Stimulated activated CD8-positive, alpha-beta memory T cell treated with anti-CD3 and anti-CD28 coated beads, Interleukin-12 subunit alpha, Interleukin-12 subunit beta, amount 100 ng/mL, for 24 hours (primary cell): ENCODE measurements around the gene SIN3A.

Source experiments
- DNase-seq: peaks from one replicate; pipeline ENCODE4 v3.0.0-alpha.2; 2020; ENCODE audit errors: extremely low read depth

The SIN3A gene

DNA sequence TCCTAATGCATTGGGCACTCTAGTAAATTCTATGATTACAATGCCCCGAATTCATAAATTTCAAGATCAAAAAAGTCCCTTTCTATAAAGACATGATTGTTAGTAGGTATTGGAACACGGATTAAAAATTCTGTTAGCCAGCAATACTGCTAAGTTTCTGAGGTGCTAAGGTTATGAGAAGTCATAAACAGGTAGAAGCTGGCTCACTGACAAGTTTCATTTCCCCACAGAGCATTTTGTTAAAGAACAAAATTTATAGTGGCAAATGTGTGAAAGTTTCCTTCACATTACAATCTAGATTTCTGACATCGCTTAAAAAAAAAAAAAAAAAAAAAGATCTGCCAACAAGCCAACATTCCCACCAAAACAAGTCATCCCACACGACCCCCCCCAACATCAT is 70.7 kb downstream of the SIN3A start:
- DNase-seq = no peak

DNA sequence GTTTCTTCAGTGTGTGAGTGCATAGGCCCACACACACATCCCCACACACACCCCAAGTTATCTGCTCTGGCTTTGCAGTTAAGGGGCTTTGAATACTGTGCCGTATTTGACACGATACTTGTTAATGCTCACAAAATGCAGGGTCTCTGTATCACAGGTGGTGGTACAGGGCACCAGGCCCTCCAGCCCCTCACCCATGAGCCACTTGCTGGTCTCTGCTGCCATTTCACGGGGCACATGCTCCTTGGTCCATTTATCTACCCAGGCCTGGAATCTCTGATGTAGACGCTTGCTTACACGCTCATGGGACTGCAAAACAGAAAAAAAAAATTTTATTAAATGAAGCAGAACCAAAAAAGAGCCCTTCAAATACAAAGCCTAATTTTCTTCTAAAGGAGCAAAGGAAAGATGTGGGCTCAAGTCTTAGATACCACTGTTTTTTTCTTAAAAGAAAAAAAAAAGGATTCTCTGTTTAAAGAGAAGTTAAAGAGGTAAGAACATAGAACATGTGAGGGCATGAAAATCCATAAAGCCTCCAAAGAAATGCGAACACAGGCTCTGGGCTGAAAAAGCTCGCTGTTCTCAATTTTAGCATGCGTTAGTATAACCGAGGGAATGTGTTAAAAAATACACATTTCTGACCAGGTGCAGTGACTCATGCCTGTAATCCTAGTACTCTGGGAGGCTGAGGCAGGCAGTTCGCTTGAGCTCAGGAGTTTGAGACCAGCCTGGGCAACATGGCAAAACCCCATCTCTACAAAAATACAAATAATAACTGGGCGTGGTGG is 79.4 kb downstream of the SIN3A start:
- DNase-seq = no peak

DNA sequence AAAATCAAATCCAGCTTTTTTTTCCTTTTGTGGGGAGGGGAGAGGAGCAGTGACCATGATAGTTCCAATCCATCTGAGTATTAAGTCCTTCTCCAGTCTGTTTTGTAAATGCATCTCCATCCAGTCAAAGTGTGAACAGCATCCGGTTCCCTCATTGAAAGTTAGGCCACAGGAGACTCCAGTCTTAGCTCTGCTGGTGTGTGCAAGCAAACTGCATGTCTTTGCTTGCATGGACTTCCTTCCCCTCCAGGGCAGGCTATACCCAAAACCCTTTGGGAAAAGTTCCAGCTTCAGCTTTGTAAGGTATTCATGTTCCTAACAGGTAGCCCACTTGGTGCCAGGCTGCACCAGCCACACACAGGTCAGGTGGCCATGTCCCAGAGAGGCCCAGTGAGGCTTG is 80.0 kb downstream of the SIN3A start:
- DNase-seq = no peak

DNA sequence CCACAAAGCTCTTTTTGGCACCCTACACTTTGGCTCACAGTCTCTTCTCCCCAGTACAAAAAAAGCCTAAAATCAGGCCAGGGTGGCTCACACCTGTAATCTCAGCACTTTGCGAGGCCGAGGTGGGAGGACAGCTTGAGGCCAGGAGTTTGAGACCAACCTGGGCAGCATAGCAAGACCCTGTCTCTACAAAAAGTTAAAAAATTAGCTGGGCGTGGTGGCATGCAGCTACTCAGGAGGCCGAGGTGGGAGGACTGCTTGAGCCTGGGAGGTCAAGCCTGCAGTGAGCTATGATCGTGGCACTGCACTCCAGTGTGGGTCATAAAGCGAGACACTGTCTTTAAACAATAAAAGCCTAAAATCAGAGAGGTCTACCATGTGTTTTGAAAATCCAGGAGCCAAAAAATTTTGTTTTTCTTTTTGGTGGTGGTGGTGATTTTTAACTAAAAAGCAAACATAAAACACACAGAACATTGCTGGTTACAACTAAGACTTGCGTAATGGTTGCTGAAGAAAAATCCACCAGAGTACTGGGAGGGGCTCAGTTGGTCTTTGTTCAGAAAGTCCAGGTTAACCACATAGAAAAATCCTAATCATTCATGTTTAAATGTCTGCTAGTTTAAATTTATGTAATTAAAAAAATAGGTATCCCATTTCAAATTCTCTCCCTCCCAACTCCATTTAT is 81.5 kb downstream of the SIN3A start:
- no peak for DNase-seq

DNA sequence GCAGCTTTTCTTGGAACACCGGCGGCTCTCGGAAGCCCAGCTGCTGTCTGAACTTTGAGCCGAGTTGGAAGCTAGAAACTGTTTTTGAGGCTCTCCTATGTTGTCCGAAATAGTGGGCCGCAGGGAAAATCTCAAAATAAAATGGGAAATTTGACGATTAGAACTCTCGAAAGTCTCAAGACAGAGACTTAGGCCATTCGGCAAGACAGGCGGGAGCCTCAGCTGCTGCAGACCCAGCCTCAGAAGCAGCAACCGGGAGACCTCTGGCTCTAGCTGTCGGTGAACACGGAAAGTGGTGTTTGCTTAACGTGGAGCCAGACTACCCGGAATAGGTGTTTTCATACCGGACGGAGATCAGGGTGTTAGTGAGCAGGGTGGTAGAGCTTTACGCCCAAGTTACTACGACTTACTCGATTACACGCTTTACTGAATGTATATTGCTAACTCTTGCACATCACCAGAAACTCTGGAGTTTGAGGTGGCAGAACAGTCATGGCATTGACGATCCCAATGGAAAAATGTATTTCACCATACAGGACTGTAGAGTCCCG is 82.7 kb downstream of the SIN3A start:
- DNase-seq = no peak

DNA sequence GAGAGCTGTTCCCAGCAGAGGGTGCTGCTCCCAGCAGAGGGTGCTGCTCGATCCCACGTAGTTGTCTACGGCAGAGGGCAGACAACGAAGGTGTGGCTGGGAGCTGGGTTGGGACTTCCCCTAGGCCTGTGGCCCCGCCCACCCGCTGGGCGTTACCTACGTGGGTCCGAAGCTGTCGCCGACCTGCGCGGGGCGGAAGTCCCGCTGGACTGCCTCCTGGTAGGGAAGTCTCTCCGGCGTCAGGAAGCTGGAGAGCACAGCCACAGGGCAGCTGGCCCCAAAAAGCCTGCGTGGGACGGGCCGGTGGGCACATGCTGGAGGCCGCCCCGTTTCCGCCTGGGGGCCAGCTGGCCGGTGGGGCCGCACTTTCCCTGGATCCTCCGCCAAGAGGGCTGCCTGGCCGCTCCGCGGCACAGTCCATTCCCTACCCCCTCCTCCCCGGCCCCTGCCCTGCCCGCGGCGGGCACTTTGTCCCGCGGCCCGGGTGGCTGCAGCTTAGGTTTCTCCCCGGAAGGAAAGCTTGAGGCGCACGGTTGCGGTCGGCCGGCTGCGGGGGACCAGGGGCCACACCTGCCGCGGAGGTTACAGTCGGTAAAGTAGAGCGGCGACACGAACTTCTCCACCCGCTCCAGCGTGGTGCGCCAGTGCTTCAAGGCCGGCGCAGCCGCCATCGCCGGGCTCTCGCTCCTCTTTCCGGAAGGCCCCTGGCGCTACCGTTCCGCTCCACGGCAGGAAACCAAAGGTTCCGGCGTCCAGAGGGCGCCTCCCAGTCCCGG is 83.4 kb downstream of the SIN3A start, which contains the start of gene MAN2C1:
Gene MAN2C1, minus strand, starts transcription at position 695 of the 776 bp plus-strand sequence. Its CDS starts 24 bp downstream, at position 671.
- peak; percentile 85 for DNase-seq

DNA sequence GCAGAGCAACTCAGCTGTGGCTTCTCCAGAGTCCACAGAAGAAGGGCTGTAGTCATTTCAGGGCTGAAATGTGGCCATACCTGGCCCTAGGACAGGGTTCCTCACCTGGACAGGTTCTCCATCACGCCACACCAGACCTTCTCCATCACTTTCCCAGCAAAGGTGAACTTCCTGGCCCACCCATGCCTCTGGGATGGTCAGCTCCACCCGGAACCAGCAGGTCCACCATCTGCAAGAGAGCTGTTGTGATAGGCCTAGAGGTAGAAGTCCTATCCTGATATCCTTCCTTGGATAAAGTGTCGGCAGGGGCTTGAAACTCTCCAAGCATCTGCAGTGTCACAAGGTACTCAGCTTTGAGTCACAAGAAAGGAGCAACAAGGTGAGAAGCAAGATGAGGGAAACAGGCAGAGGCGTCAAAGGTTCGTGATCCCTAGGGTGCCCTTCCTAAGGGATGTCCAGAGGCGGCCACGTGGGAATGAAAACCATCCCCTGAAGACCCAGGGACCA is 84.0 kb downstream of the SIN3A start:
- DNase-seq = no peak

DNA sequence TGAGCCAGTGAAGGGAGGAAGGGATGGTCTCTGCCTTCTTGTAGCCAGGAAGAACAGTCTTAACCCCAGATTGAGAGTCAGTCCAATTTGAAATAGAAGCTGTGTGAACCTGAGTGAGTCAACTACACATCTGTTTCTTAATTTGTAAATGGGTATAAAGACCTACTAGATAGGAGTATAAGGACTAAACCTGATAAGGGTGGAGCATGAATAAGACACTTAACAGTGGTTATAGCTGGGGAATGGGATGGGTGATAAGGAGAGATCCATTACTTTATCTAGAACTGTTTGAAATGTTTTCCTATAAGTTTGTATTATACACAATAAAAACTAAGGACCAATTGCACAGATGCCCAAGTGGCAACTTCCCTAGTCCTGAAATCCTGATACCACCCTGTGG is 84.5 kb downstream of the SIN3A start:
- DNase-seq = no peak

DNA sequence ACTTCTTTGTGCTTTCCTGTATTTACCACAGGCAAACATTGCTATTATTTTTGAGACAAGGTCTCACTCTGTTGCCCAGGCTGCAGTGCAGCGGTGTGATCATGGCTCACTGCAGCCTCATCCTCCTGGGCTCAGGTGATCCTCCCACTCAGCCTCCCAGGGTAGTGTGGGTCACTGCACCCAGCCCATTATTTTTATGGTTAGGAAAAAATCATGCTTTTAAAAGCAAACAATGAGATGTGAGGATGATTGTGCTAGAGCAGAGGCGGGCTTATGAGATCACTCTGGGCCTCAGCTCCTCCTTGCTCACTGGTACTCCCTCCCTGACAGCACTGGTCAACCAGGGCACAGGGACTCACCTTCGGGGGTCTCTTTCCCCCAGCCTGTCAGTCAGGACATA is 85.3 kb downstream of the SIN3A start:
- no peak for DNase-seq

DNA sequence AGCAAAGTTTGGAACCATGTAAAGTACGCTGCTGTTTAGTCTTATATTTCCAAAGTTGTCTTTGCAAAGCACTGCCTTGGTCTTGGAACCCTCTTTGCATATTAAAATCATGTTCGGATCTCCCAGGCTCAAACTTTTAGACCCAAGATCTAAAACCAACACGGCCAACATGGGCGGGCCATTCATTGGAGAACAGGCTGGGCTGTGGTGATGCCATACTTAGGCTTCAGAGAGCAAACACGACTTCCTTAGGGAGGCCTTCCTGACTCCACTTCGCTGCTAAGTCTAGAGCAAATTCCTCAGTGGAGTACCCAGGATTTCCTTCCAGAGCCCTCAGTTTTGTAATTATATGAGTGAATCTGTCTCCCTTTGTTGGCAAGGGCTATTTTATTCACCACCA is 86.6 kb downstream of the SIN3A start:
- DNase-seq = no peak

DNA sequence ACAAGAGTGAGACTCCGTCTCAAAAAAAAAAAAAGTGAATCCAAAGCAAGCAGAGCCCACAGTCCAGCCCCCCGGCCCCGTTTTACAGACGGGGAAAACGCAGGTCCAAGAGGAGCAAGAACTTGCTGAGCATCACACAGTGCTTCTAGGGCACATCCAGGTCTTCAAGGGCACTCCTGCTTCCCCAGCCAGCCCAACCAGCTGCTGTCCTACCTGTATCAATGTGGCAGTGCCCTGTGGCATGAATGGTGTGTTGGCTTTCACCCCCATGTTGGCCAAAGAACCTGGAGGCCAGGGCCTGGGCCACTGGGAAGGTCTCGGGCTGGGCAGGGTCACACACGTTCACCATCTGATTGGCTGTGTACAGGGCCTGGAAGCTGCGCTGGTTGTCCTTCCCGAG is 87.7 kb downstream of the SIN3A start:
- DNase-seq = no peak

DNA sequence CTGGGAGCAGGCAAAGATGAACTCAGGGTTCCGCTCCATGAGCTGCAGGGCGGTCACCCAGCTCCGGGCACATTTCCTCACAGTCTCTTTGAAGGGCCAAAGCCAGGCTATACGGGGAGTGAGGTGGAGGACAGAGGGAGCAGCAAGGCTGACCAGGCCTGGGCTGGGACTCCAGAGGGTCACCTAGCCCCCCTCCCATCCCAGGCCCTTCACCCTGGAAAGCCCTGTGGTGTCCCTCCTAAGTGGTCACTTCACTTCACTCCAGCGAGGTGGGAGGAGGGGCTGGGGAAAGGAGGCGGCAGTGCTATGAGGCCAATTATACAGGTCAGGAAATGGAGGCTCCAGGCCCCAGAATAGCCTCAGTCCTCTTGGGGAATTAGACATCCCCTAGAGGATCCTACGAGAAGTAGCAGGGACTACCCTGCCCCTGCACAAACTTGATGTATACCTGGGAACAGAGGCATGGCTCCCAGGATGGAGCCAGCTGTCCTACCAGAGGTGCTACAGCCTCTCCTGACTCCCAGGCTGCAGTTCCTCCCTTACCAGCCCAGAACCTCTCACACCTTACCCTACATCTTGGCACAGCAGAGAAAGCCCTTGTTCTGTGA is 88.7 kb downstream of the SIN3A start:
- no peak for DNase-seq

DNA sequence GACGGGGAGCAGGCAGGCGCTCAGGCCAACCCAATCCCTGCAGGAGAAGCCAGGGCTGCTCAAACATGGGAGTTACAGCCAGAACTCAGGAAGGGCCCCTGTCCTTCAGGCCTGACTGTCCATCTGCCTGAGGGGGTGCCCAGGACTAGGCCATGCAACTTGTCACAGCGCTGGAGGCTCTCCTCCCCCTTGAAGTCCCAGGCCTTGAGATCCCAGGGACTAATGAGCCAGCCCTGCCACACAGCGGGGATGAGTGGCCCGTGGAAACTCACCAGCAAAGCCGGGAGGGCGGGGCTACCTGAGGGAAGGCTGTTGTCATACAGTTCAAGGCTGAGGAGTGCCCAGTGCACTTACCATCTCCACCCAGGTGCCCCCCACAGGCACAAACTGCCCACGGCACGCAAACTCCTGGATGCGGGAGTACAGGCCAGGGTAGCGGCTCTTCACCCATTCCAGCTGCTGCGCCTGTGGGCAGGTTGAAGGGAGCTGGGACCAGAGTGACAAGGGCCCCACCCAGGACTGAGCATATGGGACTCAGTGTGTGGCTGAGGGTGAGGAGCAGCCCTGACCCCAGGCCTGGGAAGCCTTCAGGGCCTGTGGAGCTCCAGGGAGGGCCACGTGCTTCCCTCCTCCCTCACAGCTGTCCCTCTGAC is 89.4 kb downstream of the SIN3A start:
- DNase-seq = no peak

DNA sequence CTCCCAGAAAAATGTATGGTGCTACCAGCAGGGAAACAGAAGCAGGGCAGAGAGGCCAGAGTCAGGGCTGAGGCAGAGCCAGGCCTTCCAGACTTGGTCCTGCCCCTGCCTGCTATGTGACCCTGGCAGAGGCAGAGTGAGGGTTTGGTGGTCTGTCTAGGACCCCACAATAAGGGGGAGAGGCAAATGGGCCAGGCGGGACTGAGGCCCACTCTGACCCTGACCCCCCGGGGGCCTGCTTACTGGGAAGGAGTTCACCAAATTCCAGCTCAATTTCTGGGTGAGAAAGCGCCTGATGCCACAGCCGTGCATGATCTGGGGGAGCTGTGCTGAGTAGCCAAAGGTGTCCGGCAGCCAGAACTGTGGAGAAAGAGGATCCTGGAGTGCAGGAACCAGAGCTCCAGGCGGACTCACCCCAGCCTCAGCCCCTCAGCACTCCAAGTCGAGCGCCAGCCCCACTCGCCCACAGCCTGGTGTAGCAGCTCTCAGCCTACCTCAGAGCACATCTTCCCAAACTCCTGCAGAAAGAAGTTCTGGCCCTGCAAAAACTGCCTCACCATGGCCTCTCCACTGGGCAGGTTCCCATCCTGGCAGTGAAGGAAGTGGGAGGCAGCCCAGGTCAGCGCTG is 90.0 kb downstream of the SIN3A start:
- no peak for DNase-seq

DNA sequence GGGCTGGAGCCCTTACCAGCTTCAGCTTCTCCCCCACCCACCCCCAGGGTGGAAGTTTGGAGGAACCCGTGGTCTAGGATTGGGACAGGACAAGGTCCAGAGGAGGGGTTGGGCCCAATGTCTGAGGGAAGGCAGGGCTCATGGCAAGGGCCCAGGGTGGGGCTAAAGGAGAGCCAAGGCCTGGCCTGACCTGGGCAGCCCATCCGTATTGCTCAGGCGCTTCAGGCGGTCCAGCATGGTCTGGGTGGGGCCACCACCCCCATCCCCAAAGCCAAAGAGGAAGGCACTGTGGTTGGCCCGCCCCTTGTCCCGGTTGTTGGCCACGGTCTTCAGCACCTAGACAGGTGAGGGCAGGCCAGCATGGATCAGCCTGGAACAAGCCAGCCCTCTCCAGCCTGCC is 90.6 kb downstream of the SIN3A start:
- no peak for DNase-seq

DNA sequence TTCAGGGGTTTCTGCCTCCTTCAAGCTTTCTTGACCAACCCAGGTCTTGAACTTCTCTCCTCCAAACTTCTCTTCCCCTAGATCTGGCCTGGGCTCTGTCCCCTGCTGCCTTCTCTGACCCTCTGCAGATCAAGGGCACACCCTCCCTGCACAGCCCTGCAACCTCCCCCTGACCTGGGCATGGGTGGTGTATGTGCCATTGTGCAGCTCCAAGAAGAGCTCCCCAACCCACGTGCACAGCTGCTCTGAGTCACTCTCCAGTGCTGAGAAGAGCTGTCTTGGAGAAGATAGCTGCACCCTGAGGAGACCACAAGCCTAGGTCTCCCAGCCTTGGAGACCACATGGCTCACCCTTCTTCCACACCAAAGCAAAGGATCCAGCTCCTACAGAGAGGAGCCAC is 91.1 kb downstream of the SIN3A start:
- no peak for DNase-seq

DNA sequence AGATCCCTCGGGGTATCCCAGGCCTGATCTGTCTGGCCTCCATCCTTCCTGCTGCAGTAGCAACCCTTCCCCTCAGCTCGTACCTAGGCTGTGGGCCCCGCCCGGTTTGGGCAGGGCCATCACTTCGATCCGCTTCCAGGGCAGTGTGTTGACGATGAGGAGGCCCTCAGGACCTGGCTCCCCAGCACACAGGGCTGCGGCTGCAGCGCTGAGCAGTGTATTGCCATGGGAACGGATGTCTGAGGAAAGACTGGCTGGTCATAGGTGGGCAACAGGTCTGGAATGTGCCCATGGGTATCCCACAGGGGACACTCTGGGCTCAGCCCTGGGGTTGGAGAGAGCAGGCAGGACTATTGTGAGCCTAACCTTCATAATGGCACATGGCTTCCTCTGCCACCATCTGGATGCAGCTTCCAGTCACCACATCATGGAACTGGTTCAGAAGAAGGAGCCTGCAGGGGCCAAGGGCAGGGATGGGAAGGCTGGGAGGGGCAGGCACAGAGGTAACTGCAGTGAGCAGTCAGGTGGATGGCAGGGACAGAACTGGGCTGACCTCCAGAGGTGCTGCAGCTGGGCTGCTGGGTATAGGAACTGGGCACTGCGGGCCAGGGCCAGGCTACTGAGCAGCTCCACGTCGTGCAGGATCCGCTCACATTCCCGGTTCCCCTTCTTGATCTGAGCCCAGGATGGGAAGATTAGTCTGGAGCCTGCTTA is 91.8 kb downstream of the SIN3A start:
- DNase-seq = no peak

DNA sequence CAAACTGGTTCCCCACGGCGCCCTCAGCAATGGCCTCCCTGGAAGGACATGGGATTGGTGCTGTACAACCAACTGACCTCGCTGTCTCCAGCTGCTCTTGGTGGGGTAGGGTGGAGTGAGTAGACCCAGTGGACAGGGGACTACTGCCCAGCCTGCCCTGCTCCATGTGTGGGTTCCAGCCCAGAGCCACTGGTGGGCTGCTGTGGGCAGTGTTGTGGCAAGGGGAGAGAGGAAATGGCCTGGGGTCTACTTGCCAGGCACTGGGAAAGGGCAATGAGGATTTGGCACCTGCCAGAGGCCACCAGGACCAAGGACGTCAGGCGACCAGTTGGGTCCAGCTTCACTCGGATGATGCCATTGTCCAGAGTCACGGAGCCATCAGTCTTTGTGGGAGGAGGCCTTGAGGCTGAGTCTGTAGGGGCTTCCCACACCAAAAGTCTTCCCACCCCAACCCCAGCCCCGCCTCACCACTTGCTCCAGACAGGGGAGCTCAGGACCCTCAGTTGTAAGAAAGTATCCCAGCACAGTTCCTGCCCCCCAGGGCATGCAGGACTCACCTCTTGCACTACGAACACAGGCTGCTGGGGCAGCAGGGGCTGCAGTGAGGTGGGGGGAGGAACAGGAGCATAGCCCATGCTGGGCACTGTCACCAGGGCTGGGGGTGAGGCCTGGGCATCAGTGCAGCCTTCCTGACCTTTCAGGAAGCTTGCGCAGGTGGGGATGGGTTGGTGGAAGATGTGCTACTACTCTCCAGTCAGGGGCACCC is 92.5 kb downstream of the SIN3A start:
- DNase-seq = no peak

DNA sequence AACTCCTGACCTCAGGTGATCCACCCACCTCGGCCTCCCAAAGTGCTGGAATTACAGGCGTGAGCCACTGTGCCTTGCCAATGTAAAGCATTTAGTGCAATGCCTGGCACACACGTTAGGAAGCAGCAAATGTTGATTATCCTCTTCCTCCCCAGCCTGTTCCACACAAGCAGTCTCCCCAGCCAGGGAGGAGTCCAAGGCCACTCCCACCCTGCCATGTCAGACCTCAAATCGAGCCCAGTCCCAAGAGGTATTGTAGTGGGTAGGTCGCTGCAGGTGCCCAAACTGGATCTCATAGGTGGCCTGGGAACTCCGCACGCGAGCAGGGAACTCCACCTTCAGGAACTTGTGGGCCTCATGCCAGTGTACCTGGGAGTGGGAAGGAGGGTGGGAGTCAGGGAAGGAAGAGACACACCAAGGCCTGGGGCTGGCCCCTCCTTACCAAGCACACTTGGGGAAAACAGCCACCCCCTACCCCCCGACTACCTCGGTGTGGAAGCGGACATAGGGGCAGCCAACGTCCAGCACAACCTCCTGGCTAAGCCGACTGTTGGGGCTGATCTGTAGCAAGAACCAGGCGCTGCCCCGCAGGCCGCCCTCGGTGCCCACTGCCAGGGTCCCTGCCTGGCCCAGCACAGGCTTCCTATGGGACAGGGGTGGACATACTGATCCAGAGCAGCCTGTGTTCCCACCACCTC is 93.4 kb downstream of the SIN3A start:
- DNase-seq = no peak
